Measurements from ENCODE around the gene CARMIL1.

Gene CARMIL1

GRCh38 chr6:25472906-25473305, 193.7 kb downstream of the CARMIL1 start:
- no peak for DNase-seq (ENCODE audit: low read depth, low spot score)

- DNase-seq (ENCODE audit: low read depth, low spot score): no peak
Measured at GRCh38 chr6:25473447-25473846, 194.3 kb downstream of the CARMIL1 start.

GRCh38 chr6:25476126-25476525, 197.0 kb downstream of the CARMIL1 start:
- no peak for DNase-seq (ENCODE audit: low read depth, low spot score)

- no peak for DNase-seq (ENCODE audit: low read depth, low spot score)
Measured at GRCh38 chr6:25477006-25477590, 197.9 kb downstream of the CARMIL1 start.

DNA sequence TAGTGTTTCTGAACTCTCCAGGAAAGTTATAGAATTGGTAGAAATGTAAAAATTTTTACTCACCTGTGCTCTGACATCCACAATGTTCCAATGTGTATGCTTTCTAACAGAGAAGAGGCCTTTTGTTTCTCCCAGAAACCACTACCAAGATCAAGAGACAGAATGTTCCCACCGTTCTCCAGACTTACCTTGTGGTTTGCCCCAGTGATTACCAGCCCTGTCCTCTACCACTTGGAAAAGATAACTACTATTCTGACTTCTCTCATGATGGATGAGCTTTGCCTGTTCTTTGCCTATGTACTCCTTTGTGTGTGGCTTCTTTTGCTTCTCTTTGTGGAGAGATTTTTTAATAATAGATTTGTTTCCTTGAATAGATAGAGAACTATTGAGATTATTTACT, 199.8 kb downstream of the CARMIL1 start:
- no peak for DNase-seq (ENCODE audit: low read depth, low spot score)

GRCh38 chr6:25481267-25481666, 202.1 kb downstream of the CARMIL1 start:
- no peak for DNase-seq (ENCODE audit: low read depth, low spot score)

GRCh38 chr6:25482996-25483395, 203.8 kb downstream of the CARMIL1 start:
- no peak for DNase-seq (ENCODE audit: low read depth, low spot score)

DNA sequence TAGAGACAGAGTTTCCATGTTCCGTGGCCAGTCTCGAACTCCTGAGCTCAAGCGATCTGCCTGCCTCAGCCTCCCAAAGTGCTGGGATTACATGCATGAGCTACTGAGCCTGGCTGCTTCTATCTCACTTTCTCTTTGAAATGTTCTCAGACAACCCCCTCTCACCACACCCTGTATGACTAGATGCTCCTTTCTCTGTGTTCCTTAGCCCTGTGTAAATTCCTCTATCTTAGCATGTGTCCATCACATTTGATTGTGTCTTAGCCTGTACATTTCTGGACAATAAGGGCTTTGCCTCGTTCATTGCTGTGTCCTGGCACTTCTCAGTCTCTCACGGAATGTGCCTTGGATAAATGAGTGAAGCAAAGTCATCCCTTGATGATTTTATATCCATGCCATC, 204.8 kb downstream of the CARMIL1 start:
- no peak for DNase-seq (ENCODE audit: low read depth, low spot score)

GRCh38 chr6:25484900-25485299, 205.7 kb downstream of the CARMIL1 start:
- DNase-seq (ENCODE audit: low read depth, low spot score): no peak

DNA sequence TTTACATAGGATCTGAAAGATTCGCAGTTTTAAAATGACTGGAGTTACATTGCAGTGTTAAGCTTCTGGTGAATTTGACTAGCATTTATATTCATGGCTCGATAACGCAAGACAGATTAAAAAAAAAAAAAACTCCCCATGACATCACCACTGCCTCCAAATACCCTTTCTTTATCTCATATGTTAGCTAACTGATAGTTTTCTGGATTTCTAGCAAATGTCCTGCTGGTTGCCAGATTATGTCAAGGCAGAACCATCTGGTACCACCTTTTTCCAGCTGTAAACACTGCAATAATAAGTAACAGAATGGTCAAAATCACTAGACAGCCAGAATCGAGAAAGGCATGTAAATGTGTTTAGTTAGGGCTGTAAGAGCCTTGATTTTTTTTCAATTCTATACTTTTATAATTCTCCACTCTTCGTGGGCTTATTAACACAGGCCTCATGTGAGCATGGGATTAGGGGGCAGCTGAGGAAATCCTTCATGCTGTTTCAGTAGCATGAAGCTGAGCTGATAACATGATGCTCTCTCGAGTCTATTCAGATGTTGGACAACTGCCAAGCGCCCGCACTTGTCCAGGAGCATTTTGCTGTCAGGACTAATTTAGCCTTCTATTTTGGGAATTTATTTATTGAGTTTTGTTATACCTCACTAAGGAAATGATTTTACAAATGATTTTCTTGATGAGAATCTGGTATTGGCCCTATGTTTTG, 206.8 kb downstream of the CARMIL1 start:
- DNase-seq (ENCODE audit: low read depth, low spot score): no peak

DNA sequence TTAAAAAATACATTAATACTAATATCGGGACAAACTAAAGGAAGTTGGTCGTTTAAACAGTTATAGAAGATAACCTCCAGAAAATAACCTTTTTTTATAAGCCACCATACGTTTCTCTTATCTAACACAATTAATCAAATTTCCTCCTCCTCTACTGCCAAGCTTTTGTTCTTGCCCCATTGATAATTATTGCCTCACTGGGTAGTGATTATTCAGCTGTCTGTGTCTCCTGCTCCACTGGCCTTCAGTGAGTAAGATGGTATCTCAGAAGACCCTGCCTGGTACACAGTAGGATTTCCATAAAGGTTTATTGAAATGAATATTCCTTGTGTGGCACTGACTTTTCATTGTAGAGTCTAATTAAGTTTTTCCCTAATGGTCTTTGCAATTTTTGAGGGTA, 207.4 kb downstream of the CARMIL1 start:
- DNase-seq (ENCODE audit: low read depth, low spot score): no peak

DNA sequence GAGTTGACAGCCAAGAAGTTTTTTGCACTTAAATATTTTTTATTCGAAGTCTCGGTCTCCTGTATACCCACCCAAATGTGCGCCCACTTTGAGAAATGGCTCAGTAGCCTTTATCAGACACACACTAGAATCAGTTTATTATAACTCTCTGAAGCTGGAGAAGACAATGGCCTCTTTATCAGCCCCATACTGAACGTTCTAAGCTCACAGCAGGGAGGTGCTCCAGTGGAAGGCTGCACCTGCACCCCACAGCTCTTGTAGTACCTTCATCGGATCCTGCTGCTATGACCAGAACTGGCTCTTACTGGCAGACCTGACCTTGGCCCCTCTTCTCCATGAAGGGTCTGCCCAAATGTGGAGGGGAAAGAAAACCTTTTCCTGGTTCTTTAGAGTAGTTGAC, 207.8 kb downstream of the CARMIL1 start:
- DNase-seq (ENCODE audit: low read depth, low spot score): no peak

DNA sequence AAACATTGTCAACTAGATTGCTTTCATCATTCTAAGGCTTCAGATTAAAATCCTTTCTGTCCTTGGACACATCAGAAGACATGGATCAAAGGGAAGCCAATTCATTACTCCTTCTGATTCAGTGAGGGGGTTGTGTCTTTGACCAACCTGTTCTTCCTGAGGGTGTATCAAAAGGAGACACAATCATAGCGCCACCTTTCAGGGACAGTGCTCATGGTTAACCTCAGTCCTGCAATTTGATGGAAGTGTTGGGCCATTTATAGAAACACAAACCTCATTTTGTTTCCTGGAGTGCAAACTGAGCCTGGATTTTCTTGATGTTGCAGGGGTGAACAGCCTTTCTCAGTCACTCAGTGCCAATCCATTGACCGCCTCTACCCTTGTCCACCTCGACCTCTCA, 209.0 kb downstream of the CARMIL1 start:
- DNase-seq (ENCODE audit: low read depth, low spot score): no peak

GRCh38 chr6:25489399-25489798, 210.2 kb downstream of the CARMIL1 start:
- no peak for DNase-seq (ENCODE audit: low read depth, low spot score)

GRCh38 chr6:25490018-25490801, 211.0 kb downstream of the CARMIL1 start:
- peak; percentile 54 for DNase-seq (ENCODE audit: low read depth, low spot score)

GRCh38 chr6:25492951-25493350, 213.8 kb downstream of the CARMIL1 start:
- no peak for DNase-seq (ENCODE audit: low read depth, low spot score)

DNA sequence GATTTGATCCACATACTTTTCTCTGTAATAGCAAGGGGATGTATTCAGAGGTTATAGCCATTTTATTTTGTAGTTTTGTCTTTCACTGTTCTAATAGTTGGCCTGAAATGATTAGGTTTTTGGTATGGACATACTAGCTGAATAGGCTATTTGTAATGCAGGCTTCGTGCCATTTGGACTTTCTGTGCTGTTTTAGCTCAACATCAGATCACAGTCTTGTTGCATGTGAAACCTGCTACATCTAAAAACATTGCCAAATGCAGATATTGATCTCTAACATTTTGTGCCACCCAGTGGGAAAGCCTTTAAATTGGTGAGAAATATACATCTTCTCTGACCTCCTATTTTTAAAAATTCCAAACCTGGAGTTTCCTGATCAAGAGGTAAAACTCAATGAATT, 215.3 kb downstream of the CARMIL1 start:
- no peak for DNase-seq (ENCODE audit: low read depth, low spot score)

GRCh38 chr6:25497383-25498040, 218.3 kb downstream of the CARMIL1 start:
- no peak for DNase-seq (ENCODE audit: low read depth, low spot score)

GRCh38 chr6:25498505-25498904, 219.3 kb downstream of the CARMIL1 start:
- no peak for DNase-seq (ENCODE audit: low read depth, low spot score)

DNA sequence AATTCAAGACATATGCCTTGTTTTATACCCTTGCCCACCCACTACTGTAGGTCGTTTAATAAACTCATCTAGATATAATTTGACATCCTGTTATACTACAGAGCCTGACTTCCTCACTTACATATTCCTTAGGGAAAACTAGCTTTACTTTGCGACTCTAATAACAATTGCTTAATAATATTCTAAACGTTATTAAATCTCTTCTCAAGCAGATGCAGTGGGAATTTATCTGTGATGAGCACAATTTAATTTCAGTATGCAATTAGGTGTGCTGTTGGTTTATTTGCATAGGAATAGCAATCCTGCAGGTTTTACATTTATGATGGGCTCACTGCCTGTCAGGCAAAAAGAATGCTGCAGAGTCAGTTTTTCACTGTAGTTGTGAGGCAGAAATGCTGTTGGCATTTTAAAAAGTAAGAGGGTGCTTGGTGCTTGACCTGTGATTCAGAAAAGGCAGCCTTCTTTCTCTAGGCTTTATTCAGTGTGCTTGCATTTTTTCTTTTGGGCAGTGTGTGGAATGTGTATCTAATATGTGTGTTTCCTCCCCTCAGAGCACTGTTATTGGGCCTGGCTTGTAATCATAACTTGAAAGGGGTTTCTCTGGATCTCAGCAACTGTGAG, 220.6 kb downstream of the CARMIL1 start:
- DNase-seq (ENCODE audit: low read depth, low spot score): no peak

DNA sequence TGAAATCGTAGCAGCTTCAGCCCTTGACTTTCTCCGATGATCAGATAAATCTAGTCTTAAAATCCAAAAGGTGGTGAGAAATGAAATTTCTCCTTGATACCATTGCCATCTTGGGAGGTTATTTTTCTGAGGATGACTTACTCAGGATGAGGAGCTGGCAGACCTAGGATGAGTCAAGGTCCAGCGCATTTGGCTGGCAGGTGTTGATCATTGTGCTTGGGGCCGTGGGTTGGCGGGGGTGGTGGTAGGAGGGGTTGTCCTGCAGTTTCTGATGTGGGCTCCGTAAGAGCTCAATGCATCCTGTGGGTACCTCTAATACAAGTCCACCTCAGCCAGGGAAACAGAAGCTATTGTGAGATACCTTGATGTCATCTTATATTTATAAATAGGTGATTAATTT, 224.5 kb downstream of the CARMIL1 start:
- DNase-seq (ENCODE audit: low read depth, low spot score): no peak

GRCh38 chr6:25504661-25505060, 225.5 kb downstream of the CARMIL1 start:
- DNase-seq (ENCODE audit: low read depth, low spot score): no peak

Data from activated naive CD8-positive, alpha-beta T cell treated with anti-CD3 and anti-CD28 coated beads, Interleukin-2, amount 50 U/mL, for 16 hours (primary cell).